HUES64 (cell line): ENCODE results near the gene CYP2R1.

ENCODE experiments used
- H3K27ac ChIP-seq: 2 replicates; pipeline ENCODE4 v1.7.0; 2013; ENCODE audit warnings: low read depth, low read length, inconsistent platforms
- H3K27me3 ChIP-seq: 2 replicates; pipeline ENCODE4 v1.6.1; 2013; ENCODE audit warnings: mild to moderate bottlenecking, low read length; ENCODE audit not compliant: insufficient read depth
- H3K36me3 ChIP-seq: 2 replicates; pipeline ENCODE4 v1.6.1; 2013; ENCODE audit warnings: mild to moderate bottlenecking, low read length; ENCODE audit not compliant: insufficient read depth
- H3K4me1 ChIP-seq: 2 replicates; pipeline ENCODE4 v1.6.1; 2013; ENCODE audit warnings: mild to moderate bottlenecking, low read length, moderate library complexity; ENCODE audit not compliant: insufficient read depth
- H3K4me3 ChIP-seq: 2 replicates; pipeline ENCODE4 v1.5.1; 2013; ENCODE audit warnings: mild to moderate bottlenecking, low read length, moderate library complexity
- H3K9ac ChIP-seq: 2 replicates; pipeline ENCODE4 v1.6.1; 2013; ENCODE audit warnings: mild to moderate bottlenecking, low read depth, low read length
- H3K9me3 ChIP-seq: 2 replicates; pipeline ENCODE4 v1.6.1; 2013; ENCODE audit warnings: low read depth, low read length; ENCODE audit not compliant: insufficient read depth
- WGBS: fragments of 150-250, 120-280 bp; methylation state at CpG from one replicate; pipeline ENCODE4 v1.1.7; 2013; ENCODE audit warnings: missing lambda C conversion rate; 5-methylcytosine and 5-hydroxymethylcytosine counted together

CYP2R1 gene

DNA sequence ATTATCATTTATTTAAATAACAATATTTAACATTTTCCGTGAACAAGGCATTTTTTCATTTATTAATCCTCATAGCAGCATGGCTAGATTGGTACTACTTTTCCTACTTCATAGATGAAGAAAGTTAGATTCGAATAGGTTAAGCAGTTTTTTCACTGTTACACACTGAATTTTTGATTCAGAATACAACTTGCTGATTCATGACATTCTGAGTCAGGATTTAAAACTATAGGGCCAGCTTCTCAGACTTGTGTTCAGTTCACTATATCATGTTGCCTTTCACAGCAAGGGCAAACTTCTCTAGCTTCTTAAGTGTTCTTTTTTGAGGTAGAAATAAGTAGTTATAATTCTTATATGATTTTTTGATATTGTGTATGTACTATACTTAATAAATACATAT, 31.5 kb downstream of the CYP2R1 start:
- WGBS: 100% methylated on average over 1 of the region's 2 CpGs
- H3K36me3 ChIP-seq: no peaks in the 10 kb centered on the region; the same call in 1 of the 2 replicates
- H3K4me3 ChIP-seq: no peak overlapping the region
- H3K9ac ChIP-seq: no peak overlapping the region
- H3K27me3 ChIP-seq: no peaks in the 10 kb centered on the region
- H3K9me3 ChIP-seq: no peaks in the 10 kb centered on the region
- no peak overlapping the region for H3K27ac ChIP-seq
- H3K4me1 ChIP-seq: 0 out of 2 replicates have a peak, but pooled peaks cover 2% of the 10 kb centered on the region

- H3K9me3 ChIP-seq: no peaks in the 10 kb centered on the region
- H3K27ac ChIP-seq: no peak overlapping the region
- H3K36me3 ChIP-seq: no peaks in the 10 kb centered on the region
- 0 out of 2 replicates have a peak, but pooled peaks cover 2% of the 10 kb centered on the region for H3K4me1 ChIP-seq
- H3K4me3 ChIP-seq: no peak overlapping the region
- WGBS: no CpG with 5 or more reads among the region's 1 CpG
- H3K27me3 ChIP-seq: no peaks in the 10 kb centered on the region
- H3K9ac ChIP-seq: no peak overlapping the region
Measured at GRCh38 chr11:14858404-14858803, 33.6 kb downstream of the CYP2R1 start.

GRCh38 chr11:14857621-14858020, 34.4 kb downstream of the CYP2R1 start:
- Histone ChIP-seq H3K27me3 (no peaks in the 10 kb centered on the region), H3K27ac (no peak overlapping the region), H3K4me1 (0 out of 2 replicates have a peak, but pooled peaks cover 2% of the 10 kb centered on the region), H3K9ac (no peak overlapping the region), H3K9me3 (no peaks in the 10 kb centered on the region), H3K36me3 (no peaks in the 10 kb centered on the region), H3K4me3 (no peak overlapping the region)
- 97% methylated on average over 2 of the region's 3 CpGs for WGBS

DNA sequence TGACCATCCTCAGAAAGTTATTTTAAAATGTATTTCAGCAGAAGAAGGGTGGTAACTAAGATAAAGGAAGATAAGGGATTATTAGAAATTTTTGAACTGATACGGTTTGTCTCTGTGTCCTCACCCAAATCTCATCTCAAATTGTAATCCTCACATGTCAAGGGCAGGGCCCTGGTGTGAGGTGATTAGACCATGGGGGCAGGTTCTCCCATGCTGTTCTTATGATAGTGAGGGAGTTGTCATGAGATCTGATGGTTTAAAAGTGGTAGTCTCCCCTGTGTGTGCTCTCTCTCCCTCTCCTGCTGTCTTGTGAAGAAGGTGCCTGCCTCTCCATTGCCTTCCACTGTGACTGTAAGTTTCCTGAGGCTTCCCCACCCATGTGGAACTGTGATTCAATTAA, 36.1 kb downstream of the CYP2R1 start:
- H3K27me3 ChIP-seq: no peaks in the 10 kb centered on the region
- H3K9me3 ChIP-seq: no peaks in the 10 kb centered on the region
- 100% methylated on average over 1 of the region's 1 CpG for WGBS
- H3K9ac ChIP-seq: no peak overlapping the region
- no peak overlapping the region for H3K4me3 ChIP-seq
- no peak overlapping the region for H3K27ac ChIP-seq
- 0 out of 2 replicates have a peak, but pooled peaks cover 2% of the 10 kb centered on the region for H3K4me1 ChIP-seq
- no peaks in the 10 kb centered on the region for H3K36me3 ChIP-seq

GRCh38 chr11:14854057-14854456, 38.0 kb downstream of the CYP2R1 start:
- Histone ChIP-seq H3K36me3 (no peaks in the 10 kb centered on the region), H3K9ac (no peak overlapping the region)

GRCh38 chr11:14852571-14853177, 39.4 kb downstream of the CYP2R1 start:
- no peak overlapping the region for H3K27ac ChIP-seq
- H3K9me3 ChIP-seq: no peaks in the 10 kb centered on the region
- H3K36me3 ChIP-seq: no peaks in the 10 kb centered on the region
- no peaks in the 10 kb centered on the region for H3K4me1 ChIP-seq
- H3K4me3 ChIP-seq: no peak overlapping the region
- WGBS: 98% methylated on average over 4 of the region's 4 CpGs
- no peak overlapping the region for H3K9ac ChIP-seq
- H3K27me3 ChIP-seq: no peaks in the 10 kb centered on the region

More at GRCh38 chr11:14854057-14854456, 38.0 kb downstream of the CYP2R1 start:
- H3K27ac ChIP-seq: no peak overlapping the region
- H3K9me3 ChIP-seq: no peaks in the 10 kb centered on the region
- no peaks in the 10 kb centered on the region for H3K27me3 ChIP-seq
- H3K4me3 ChIP-seq: no peak overlapping the region
- no peaks in the 10 kb centered on the region for H3K4me1 ChIP-seq

DNA sequence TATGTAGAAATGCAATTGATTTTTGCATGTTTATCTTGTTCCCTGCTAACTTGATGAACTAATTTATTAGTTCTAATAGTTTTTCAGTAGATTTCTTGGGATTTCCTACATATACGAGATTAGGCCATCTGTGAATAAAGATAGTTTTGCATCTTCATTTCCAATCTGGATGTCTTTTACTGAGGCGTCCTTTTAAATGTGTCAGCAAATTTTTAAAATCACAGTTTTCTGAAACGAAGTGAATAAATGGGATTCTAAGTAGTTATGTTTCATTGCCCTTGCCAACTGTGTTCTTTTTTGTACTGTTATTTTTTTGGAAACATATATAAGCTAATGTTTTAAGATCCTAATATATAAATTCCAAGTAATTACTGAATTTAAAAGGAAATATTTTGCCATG, 50.0 kb downstream of the CYP2R1 start:
- Histone ChIP-seq H3K4me1 (no peaks in the 10 kb centered on the region), H3K9ac (no peak overlapping the region), H3K27me3 (no peaks in the 10 kb centered on the region), H3K27ac (no peak overlapping the region), H3K36me3 (peaks cover 6% of the 10 kb centered on the region; the same call in 1 of the 2 replicates), H3K9me3 (no peaks in the 10 kb centered on the region), H3K4me3 (no peak overlapping the region)
- 99% methylated on average over 3 of the region's 3 CpGs for WGBS

GRCh38 chr11:14835496-14836492, 56.2 kb downstream of the CYP2R1 start:
- Histone ChIP-seq H3K27ac (no peak overlapping the region), H3K9me3 (no peaks in the 10 kb centered on the region), H3K27me3 (no peaks in the 10 kb centered on the region), H3K36me3 (no peaks in the 10 kb centered on the region), H3K4me1 (no peaks in the 10 kb centered on the region), H3K9ac (no peak overlapping the region), H3K4me3 (no peak overlapping the region)
